Measurements from ENCODE around the gene COX5B.
"Not testable (repeated sequence)": the region's sequence is repeated elsewhere in the genome, so short reads cannot be mapped to it uniquely, and the experiment has no call there.

DNA sequence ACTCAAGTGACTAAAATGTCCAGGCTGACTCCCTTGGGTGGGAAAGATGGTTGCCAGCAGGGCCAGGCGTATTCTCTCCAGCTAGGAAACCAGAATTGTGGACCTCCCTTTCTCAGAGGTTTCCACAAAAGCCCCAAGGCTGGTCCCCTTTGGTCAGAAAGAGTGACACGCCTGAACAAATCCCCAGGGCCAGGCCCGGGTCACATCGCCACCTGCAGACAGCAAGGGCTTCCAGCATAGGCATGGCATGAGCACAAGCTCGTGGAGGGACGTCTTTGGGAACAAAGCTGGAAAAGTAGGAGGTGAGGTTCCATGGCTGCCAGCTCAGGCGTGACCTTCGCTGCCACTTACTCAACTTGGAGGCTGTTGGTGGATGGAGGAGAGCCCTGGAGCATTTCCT, 40.8 kb upstream of the COX5B start:
- not testable (repeated sequence) for TF ChIP-seq EZH2 (IDR thresholded peaks at IDR 0.05; ENCODE audit: borderline replicate concordance, low read length); CTCF (conservative IDR thresholded peaks at IDR 0.05 in 1 of 2, IDR thresholded peaks at IDR 0.05 in 1 of 2; ENCODE audit: extremely low read depth in 1 of 2, insufficient read depth in 1 of 2, low read depth in 1 of 2, low read length in 2 of 2)

All from mammary epithelial cell (primary cell).